GM12864 (cell line): ENCODE results near the gene RAPGEF4.

Source experiments
- DNase-seq: peaks from one replicate; pipeline ENCODE4 v3.0.0-alpha.2; 2011; ENCODE audit warnings: low read depth
- H3K4me3 ChIP-seq: 2 replicates; pipeline ENCODE4 v1.5.1; 2011; ENCODE audit warnings: mild to moderate bottlenecking, low read depth, low read length, control low read depth
- TF ChIP-seq, protein P1 (sequence below): IDR thresholded peaks from 2 replicates; pipeline ENCODE4 v1.5.1; 2011; ENCODE audit warnings: low read depth, mild to moderate bottlenecking, moderate library complexity, low read length, control low read depth, inconsistent platforms; ENCODE audit errors: missing control alignments

RAPGEF4 gene

DNA sequence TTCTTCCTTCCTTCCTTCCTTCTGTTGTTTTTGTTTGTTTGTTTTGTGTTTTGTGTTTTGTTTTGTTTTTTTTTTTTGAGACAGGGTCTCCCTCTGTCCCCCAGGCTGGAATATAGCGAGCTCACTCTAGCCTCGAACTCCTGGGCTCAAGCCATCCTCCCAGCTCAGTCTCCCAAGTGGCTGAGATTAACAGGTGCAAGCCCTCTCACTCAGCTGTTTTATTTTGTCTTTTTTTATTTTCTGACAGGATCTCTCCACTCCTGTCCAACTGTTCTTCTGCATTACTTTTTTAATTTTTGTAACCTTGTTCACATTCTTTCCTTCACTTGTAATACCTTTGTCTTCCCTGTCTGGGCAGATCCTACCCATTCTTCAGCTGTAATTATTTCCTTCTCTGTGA is 363.6 kb downstream of the RAPGEF4 start:
- TF ChIP-seq, protein P1, sequence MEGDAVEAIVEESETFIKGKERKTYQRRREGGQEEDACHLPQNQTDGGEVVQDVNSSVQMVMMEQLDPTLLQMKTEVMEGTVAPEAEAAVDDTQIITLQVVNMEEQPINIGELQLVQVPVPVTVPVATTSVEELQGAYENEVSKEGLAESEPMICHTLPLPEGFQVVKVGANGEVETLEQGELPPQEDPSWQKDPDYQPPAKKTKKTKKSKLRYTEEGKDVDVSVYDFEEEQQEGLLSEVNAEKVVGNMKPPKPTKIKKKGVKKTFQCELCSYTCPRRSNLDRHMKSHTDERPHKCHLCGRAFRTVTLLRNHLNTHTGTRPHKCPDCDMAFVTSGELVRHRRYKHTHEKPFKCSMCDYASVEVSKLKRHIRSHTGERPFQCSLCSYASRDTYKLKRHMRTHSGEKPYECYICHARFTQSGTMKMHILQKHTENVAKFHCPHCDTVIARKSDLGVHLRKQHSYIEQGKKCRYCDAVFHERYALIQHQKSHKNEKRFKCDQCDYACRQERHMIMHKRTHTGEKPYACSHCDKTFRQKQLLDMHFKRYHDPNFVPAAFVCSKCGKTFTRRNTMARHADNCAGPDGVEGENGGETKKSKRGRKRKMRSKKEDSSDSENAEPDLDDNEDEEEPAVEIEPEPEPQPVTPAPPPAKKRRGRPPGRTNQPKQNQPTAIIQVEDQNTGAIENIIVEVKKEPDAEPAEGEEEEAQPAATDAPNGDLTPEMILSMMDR = no peak
- H3K4me3 ChIP-seq = no peak overlapping the region
- no peak for DNase-seq

DNA sequence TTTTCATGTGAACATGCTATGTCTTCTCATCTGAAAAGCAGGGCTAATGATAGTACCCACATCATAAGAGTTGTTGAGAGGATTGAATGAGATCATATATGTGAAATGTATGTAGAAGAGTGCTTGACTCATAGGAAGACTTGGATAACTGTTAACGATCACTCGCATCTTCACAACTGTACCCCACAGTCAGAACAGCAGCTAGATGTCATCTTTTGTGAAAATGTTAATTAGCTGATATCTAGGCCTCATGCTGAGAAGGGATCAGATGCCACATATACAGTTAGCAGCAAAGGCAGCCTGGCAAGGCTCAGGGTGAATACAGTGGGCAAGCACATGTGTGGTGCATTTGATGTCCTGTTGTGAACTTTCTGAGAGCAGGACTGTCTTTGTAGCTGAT is 364.2 kb downstream of the RAPGEF4 start:
- H3K4me3 ChIP-seq = no peak overlapping the region
- TF ChIP-seq, protein P1 = no peak
- no peak for DNase-seq

DNA sequence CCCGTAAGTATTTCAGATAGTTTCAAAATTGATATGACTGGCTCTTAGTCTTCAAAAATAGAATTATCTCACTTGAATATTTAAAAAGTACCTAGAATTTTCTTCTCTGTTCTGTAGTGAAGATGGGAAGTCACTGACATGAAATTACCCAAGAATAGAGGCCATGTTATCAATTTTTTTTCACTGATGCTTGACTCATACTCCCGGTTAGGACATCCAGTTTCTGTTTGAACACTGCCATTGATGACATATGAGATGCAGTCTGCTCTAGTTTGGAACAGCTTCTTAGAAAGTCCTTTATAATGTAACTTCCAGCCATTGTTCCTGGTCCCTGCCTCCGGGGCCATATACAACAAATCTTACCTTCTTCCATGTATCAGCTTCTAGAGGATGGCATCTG is 366.0 kb downstream of the RAPGEF4 start:
- TF ChIP-seq, protein P1 = no peak
- no peak for DNase-seq
- H3K4me3 ChIP-seq = no peak overlapping the region
